ENCODE results near the gene KCNIP2. TPM values are rescaled to one million over a fixed set of nuclear protein-coding genes. Genes with fewer than 3 reads are reported as not detected.

Gene KCNIP2
- 8.5 TPM for total RNA-seq (2021; ENCODE audit: unreplicated experiment)
- 2.1 and 3.1 TPM in 2 replicates for polyA plus RNA-seq (2012)
- percentile 79 among the genes with signal in this experiment for Bru-seq, nascent RNA
- percentile 97 among the genes with signal in this experiment for BruChase-seq, experiment 1, labeled RNA remaining after a 6-hour chase
- BruChase-seq, experiment 2, labeled RNA remaining after a 2-hour chase: percentile 94 among the genes with signal in this experiment
- long read RNA-seq, partial matches to known transcripts: 2 of 6 reads
- long read RNA-seq, other reads (novel, unspliced or antisense): 2 of 6 reads

DNA sequence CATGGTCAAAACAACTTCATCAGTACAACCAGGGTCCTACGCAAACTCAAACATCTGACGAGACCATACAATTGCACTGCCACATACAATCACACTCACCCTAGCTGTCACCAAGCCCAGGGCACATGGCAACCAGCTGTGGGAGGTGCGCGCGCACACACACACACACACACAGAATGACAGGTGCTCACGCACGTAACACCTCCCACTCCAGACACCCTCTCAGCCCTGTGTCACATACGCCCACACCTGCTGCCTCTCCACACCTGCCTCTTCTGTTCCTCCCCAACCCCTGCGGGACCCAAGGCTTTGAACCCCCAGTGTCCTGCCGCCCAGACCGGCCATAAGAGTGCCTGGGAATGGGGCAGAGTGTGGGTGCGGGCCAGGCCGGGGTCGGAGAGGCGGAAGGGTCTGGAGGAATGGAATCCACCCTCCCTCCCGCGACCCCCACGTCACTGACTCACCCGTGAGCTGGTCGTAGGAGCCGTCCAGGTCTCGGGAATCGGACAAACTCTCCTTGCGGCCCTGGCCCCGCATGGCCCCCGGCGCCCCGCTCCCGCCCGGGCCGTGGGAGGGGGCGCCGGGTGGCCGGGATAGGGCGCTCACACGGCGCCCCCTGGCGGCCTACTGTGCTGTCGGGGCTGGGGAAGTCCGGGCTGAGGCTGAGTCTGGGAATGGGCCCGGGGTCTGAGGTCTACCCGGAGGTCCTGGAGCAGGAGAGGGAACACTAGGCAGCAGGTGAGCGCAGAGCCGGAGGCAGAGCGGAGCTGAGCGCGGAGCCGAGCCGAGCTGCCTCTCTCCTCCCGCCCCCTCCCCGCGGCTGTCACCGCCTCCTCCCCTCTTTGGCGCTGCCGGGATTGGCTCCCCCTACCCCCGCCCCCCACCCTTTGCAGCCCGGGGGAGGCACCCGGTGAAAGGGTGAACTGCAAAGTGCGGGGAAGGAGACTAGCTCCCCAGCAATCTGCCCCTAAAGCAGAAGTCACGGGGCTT lies at the start of gene KCNIP2:
Gene KCNIP2 (minus strand): TSS at position 769 of the 990 bp plus-strand sequence. CDS start 232 bp downstream, at position 537.
- Histone ChIP-seq H4K20me1 (ENCODE audit: insufficient read depth) (no peaks in the 10 kb centered on the region), H3K27me3 (ENCODE audit: insufficient read depth, low read length) (no peaks in the 10 kb centered on the region), H3K9ac (ENCODE audit: low read length) (no peak within 1 kb of the TSS), H2AFZ (ENCODE audit: low read depth, low read length, poor library complexity, severe bottlenecking) (no peak within 1 kb of the TSS), H3K79me2 (ENCODE audit: insufficient read depth, low read length) (no peaks in the 10 kb centered on the region), H3K4me3 (replicated peaks in 1 of 2; ENCODE audit: low read depth in 1 of 2, low read length in 2 of 2) (no peak within 1 kb of the TSS), H3K27ac (ENCODE audit: low read depth, low read length) (no peak within 1 kb of the TSS), H3K9me2 (ENCODE audit: insufficient read depth) (no peaks in the 10 kb centered on the region), H3K4me1 (ENCODE audit: control insufficient read depth in 1 of 2, insufficient read depth in 2 of 2, low read length in 2 of 2) (peaks cover 10 to 23% of the 10 kb centered on the region in 2 experiments), H3K4me2 (ENCODE audit: low read length) (no peak within 1 kb of the TSS), H3K9me3 (ENCODE audit: control insufficient read depth in 1 of 2, insufficient read depth in 1 of 2, low read depth in 1 of 2, low read length in 2 of 2) (no peaks in the 10 kb centered on the region), H3K36me3 (ENCODE audit: control insufficient read depth in 1 of 2, insufficient read depth in 2 of 2, low read length in 2 of 2) (no peaks in the 10 kb centered on the region; a peak in 1 of 4 replicates)
- no TSS peak for BruUV-seq (replicated peaks)
- DNase-seq (ENCODE audit: low read depth, low spot score): no peak
- peak; percentile 16; the same call in 1 of the 2 replicates for ATAC-seq
- RAD21 ChIA-PET (ENCODE audit: low non-redundant PET in 1 of 2, low total read pairs in 2 of 2, uncharacterized antibody in 2 of 2, unreplicated experiment in 2 of 2): interaction anchor here in 1 of 2 experiments (0.7 kb wide), 1 partner anchor 157 kb away, joined by 4 read pairs; no protein-coding TSS in a partner anchor
- POLR2A ChIA-PET: no interaction called here
- no peak for TF ChIP-seq CEBPB (IDR thresholded peaks at IDR 0.05; ENCODE audit: low read depth)
- TF ChIP-seq EZH2 (IDR thresholded peaks at IDR 0.05): no peak
- TF ChIP-seq EZH2phosphoT487 (IDR thresholded peaks at IDR 0.05; ENCODE audit: borderline replicate concordance): no peak
- TF ChIP-seq TCF7L2 (IDR thresholded peaks at IDR 0.05; ENCODE audit: borderline replicate concordance, extremely low read depth, insufficient read depth, insufficient read length): no peak
- no peak for TF ChIP-seq ATF3 (IDR thresholded peaks at IDR 0.05)
- TF ChIP-seq ELF1 (IDR thresholded peaks at IDR 0.05; ENCODE audit: borderline replicate concordance, low read depth): no peak
- TF ChIP-seq CBX3 (IDR thresholded peaks at IDR 0.05; ENCODE audit: low read depth): no peak
- TF ChIP-seq, protein P1, sequence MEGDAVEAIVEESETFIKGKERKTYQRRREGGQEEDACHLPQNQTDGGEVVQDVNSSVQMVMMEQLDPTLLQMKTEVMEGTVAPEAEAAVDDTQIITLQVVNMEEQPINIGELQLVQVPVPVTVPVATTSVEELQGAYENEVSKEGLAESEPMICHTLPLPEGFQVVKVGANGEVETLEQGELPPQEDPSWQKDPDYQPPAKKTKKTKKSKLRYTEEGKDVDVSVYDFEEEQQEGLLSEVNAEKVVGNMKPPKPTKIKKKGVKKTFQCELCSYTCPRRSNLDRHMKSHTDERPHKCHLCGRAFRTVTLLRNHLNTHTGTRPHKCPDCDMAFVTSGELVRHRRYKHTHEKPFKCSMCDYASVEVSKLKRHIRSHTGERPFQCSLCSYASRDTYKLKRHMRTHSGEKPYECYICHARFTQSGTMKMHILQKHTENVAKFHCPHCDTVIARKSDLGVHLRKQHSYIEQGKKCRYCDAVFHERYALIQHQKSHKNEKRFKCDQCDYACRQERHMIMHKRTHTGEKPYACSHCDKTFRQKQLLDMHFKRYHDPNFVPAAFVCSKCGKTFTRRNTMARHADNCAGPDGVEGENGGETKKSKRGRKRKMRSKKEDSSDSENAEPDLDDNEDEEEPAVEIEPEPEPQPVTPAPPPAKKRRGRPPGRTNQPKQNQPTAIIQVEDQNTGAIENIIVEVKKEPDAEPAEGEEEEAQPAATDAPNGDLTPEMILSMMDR (IDR thresholded peaks at IDR 0.05 in 2 of 3, conservative IDR thresholded peaks at IDR 0.05 in 1 of 3; ENCODE audit: borderline replicate concordance in 1 of 3, insufficient read depth in 1 of 3, low read depth in 2 of 3, low read length in 2 of 3): peak in 2 of 3 experiments; percentile 77 to 79; a peak in 4 of 6 replicates
- CTCF ChIA-PET: interaction anchor here (4.9 to 5.9 kb wide), 2 partner anchors 165 to 230 kb away, joined by 90 to 267 read pairs; no protein-coding TSS in a partner anchor
- intact Hi-C loops (cut with micrococcal nuclease): loop anchor here (5.0 kb wide), 1 partner anchor 631 kb away; no protein-coding TSS in a partner anchor

Measured in HCT116 (cell line).